ENCODE measurements around the gene TAS2R16. TPM values are rescaled to one million over a fixed set of nuclear protein-coding genes. Genes with fewer than 3 reads are reported as not detected.
"Not testable (repeated sequence)": the region's sequence is repeated elsewhere in the genome, so short reads cannot be mapped to it uniquely, and the experiment has no call there.

Gene TAS2R16
- total RNA-seq, 1 experiment from 2014 or later, result not detected

DNA sequence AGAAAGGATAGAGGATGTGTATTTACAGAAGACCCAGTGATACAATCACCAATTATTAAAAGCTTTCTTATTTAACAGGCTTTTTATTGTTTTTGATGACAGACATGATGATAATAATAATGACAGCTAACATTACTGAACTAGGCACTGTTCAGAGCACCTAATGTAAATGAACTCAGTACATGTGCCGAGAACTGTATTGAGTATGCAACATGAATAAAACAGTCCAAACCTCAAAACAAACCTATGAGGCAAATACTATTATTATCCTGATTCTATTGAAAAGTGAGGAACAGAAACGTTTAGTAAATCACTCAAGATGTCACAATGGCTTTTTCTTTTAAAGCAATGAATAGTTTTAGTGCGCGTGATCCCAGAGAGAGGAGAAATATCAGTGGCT is 27.1 kb downstream of the TAS2R16 start:
- ChIA-PET RAD21 (ENCODE audit: low non-redundant PET in 1 of 2, low total read pairs in 2 of 2, uncharacterized antibody in 2 of 2, unreplicated experiment in 2 of 2) (no interaction called here), POLR2A (no interaction called here), CTCF (no interaction called here)
- Histone ChIP-seq H3K4me1 (ENCODE audit: control insufficient read depth in 1 of 2, insufficient read depth in 2 of 2, low read length in 2 of 2) (no peaks in the 10 kb centered on the region), H3K4me2 (ENCODE audit: low read length) (no peak overlapping the region), H3K4me3 (replicated peaks in 1 of 2; ENCODE audit: low read depth in 1 of 2, low read length in 2 of 2) (no peak overlapping the region), H3K27me3 (ENCODE audit: insufficient read depth, low read length) (no peaks in the 10 kb centered on the region), H3K9me3 (ENCODE audit: control insufficient read depth in 1 of 2, insufficient read depth in 1 of 2, low read depth in 1 of 2, low read length in 2 of 2) (no peaks in the 10 kb centered on the region), H3K79me2 (ENCODE audit: insufficient read depth, low read length) (no peaks in the 10 kb centered on the region), H3K36me3 (ENCODE audit: control insufficient read depth in 1 of 2, insufficient read depth in 2 of 2, low read length in 2 of 2) (no peaks in the 10 kb centered on the region), H3K9ac (ENCODE audit: low read length) (no peak overlapping the region), H2AFZ (ENCODE audit: low read depth, low read length, poor library complexity, severe bottlenecking) (no peak overlapping the region), H3K27ac (ENCODE audit: low read depth, low read length) (no peak overlapping the region), H3K9me2 (ENCODE audit: insufficient read depth) (no peaks in the 10 kb centered on the region), H4K20me1 (ENCODE audit: insufficient read depth) (no peaks in the 10 kb centered on the region)
- DNase-seq (ENCODE audit: low read depth, low spot score) (no peak), ATAC-seq (no peak)
- no TSS peak for BruUV-seq (replicated peaks)
- intact Hi-C loops (cut with micrococcal nuclease), result no loop called here
- no peak for TF ChIP-seq TCF7L2 (IDR thresholded peaks at IDR 0.05; ENCODE audit: borderline replicate concordance, extremely low read depth, insufficient read depth, insufficient read length)
- no peak for TF ChIP-seq SRF (IDR thresholded peaks at IDR 0.05; ENCODE audit: low read depth)
- TF ChIP-seq EGR1 (IDR thresholded peaks at IDR 0.05; ENCODE audit: low read depth), result no peak
- TF ChIP-seq, protein P1, sequence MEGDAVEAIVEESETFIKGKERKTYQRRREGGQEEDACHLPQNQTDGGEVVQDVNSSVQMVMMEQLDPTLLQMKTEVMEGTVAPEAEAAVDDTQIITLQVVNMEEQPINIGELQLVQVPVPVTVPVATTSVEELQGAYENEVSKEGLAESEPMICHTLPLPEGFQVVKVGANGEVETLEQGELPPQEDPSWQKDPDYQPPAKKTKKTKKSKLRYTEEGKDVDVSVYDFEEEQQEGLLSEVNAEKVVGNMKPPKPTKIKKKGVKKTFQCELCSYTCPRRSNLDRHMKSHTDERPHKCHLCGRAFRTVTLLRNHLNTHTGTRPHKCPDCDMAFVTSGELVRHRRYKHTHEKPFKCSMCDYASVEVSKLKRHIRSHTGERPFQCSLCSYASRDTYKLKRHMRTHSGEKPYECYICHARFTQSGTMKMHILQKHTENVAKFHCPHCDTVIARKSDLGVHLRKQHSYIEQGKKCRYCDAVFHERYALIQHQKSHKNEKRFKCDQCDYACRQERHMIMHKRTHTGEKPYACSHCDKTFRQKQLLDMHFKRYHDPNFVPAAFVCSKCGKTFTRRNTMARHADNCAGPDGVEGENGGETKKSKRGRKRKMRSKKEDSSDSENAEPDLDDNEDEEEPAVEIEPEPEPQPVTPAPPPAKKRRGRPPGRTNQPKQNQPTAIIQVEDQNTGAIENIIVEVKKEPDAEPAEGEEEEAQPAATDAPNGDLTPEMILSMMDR (IDR thresholded peaks at IDR 0.05 in 2 of 3, conservative IDR thresholded peaks at IDR 0.05 in 1 of 3; ENCODE audit: borderline replicate concordance in 1 of 3, insufficient read depth in 1 of 3, low read depth in 2 of 3, low read length in 2 of 3), result no peak

DNA sequence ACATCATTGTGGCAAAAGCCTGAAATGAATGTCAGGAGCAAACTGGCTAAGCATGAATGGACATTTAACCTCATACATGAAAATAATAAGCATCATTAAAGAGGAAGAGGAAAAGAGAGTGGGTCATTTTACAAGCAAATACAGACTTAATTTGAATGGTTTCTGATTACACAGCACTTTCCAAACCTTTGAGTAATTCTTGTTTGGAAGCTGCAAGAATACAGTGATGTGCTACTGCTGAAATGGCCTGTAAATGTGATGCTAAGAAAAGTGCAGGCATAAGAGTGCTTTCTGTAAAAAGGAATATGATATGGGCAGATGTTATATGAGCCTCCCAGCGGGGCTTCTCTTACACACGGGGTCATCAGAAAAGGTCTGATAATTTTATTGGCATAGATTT is 30.2 kb downstream of the TAS2R16 start:
- DNase-seq (ENCODE audit: low read depth, low spot score), result no peak
- Histone ChIP-seq H3K27ac (ENCODE audit: low read depth, low read length) (no peak overlapping the region), H3K9me2 (ENCODE audit: insufficient read depth) (no peaks in the 10 kb centered on the region), H3K4me2 (ENCODE audit: low read length) (no peak overlapping the region), H3K4me1 (ENCODE audit: control insufficient read depth in 1 of 2, insufficient read depth in 2 of 2, low read length in 2 of 2) (no peaks in the 10 kb centered on the region), H3K36me3 (ENCODE audit: control insufficient read depth in 1 of 2, insufficient read depth in 2 of 2, low read length in 2 of 2) (no peaks in the 10 kb centered on the region), H3K9me3 (ENCODE audit: control insufficient read depth in 1 of 2, insufficient read depth in 1 of 2, low read depth in 1 of 2, low read length in 2 of 2) (no peaks in the 10 kb centered on the region), H2AFZ (ENCODE audit: low read depth, low read length, poor library complexity, severe bottlenecking) (no peak overlapping the region), H4K20me1 (ENCODE audit: insufficient read depth) (no peaks in the 10 kb centered on the region), H3K27me3 (ENCODE audit: insufficient read depth, low read length) (no peaks in the 10 kb centered on the region), H3K79me2 (ENCODE audit: insufficient read depth, low read length) (no peaks in the 10 kb centered on the region), H3K4me3 (replicated peaks in 1 of 2; ENCODE audit: low read depth in 1 of 2, low read length in 2 of 2) (no peak overlapping the region), H3K9ac (ENCODE audit: low read length) (no peak overlapping the region)
- ChIA-PET RAD21 (ENCODE audit: low non-redundant PET in 1 of 2, low total read pairs in 2 of 2, uncharacterized antibody in 2 of 2, unreplicated experiment in 2 of 2) (no interaction called here), CTCF (no interaction called here), POLR2A (no interaction called here)
- no peak for TF ChIP-seq SP1 (IDR thresholded peaks at IDR 0.05; ENCODE audit: low read depth)
- TF ChIP-seq FOSL1 (IDR thresholded peaks at IDR 0.05; ENCODE audit: low read depth), result no peak
- no TSS peak for BruUV-seq (replicated peaks)
- intact Hi-C loops (cut with micrococcal nuclease), result no loop called here
- ATAC-seq, result no peak

DNA sequence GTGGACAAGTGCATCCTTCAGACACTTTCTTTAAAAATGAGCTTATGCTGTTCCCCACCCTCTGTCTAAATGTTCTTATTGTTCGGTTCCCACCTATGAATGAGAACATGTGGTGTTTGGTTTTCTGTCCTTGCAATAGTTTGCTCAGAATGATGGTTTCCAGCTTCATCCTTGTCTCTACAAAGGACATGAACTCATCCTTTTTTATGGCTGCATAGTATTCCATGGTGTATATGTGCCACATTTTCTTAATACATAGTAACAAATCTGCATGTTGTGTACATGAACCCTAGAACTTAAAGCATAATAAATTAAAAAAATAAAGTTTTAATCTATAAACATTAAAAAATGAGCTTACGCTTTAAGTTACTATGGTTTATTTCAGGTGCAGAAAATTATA is 41.8 kb downstream of the TAS2R16 start:
- ATAC-seq; H2AFZ ChIP-seq (ENCODE audit: low read depth, low read length, poor library complexity, severe bottlenecking); H3K36me3 ChIP-seq (ENCODE audit: control insufficient read depth in 1 of 2, insufficient read depth in 2 of 2, low read length in 2 of 2); H3K9me3 ChIP-seq (ENCODE audit: control insufficient read depth in 1 of 2, insufficient read depth in 1 of 2, low read depth in 1 of 2, low read length in 2 of 2); H3K79me2 ChIP-seq (ENCODE audit: insufficient read depth, low read length); intact Hi-C loops (cut with micrococcal nuclease); H3K27me3 ChIP-seq (ENCODE audit: insufficient read depth, low read length); H3K4me2 ChIP-seq (ENCODE audit: low read length); BruUV-seq (replicated peaks); H3K9ac ChIP-seq (ENCODE audit: low read length); DNase-seq (ENCODE audit: low read depth, low spot score); H3K4me1 ChIP-seq (ENCODE audit: control insufficient read depth in 1 of 2, insufficient read depth in 2 of 2, low read length in 2 of 2); RAD21 ChIA-PET (ENCODE audit: low non-redundant PET in 1 of 2, low total read pairs in 2 of 2, uncharacterized antibody in 2 of 2, unreplicated experiment in 2 of 2); H3K4me3 ChIP-seq (replicated peaks in 1 of 2; ENCODE audit: low read depth in 1 of 2, low read length in 2 of 2); H3K9me2 ChIP-seq (ENCODE audit: insufficient read depth); CTCF ChIA-PET; H3K27ac ChIP-seq (ENCODE audit: low read depth, low read length); POLR2A ChIA-PET; H4K20me1 ChIP-seq (ENCODE audit: insufficient read depth): not testable (repeated sequence)

Measured in HCT116 (cell line).